ENCODE data around the gene C9orf43.

C9orf43 gene

GRCh38 chr9:113368982-113369854, 41.3 kb upstream of the C9orf43 start:
- no peak for DNase-seq (ENCODE audit: low read depth, low spot score)
- in situ Hi-C loops (cut with HindIII; ENCODE audit: low sequenced_read_pairs): no loop called here
- H3K4me3 ChIP-seq (ENCODE audit: low read depth, low read length): no peak overlapping the region

GRCh38 chr9:113369855-113370140, 40.7 kb upstream of the C9orf43 start:
- no peak for TF ChIP-seq CTCF (IDR thresholded peaks at IDR 0.05; ENCODE audit: low read depth, low read length)
- H3K4me3 ChIP-seq (ENCODE audit: low read depth, low read length): no peak overlapping the region
- DNase-seq (ENCODE audit: low read depth, low spot score): no peak
- in situ Hi-C loops (cut with HindIII; ENCODE audit: low sequenced_read_pairs): no loop called here

More at GRCh38 chr9:113368982-113369854, 41.3 kb upstream of the C9orf43 start:
- no peak for TF ChIP-seq CTCF (IDR thresholded peaks at IDR 0.05; ENCODE audit: low read depth, low read length)

DNA sequence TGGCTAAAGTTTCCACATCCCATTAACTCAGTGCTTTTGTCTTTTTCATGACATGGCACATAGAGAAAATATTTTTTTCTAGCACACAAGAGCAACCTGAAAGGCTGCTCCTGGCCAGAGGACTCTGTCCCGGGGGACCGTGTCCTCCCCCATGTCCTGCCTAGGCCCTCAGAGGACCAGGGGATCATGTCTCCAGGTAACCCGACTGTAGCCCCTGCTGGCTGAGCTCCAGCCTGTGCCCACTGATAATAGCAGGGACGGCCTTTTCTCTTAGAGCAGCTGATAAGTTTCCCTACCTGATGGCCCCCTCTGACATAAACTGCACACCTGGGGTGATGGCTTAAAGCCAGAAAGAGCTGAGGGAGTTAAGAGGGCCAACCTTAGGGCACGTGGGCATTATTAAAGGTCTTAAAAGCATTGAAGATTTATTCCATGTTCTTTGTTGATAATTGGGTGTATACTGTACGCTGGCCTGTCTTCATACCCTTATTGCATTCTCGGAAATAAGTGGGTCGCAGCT, 39.7 kb upstream of the C9orf43 start:
- in situ Hi-C loops (cut with HindIII; ENCODE audit: low sequenced_read_pairs): no loop called here
- no peak for DNase-seq (ENCODE audit: low read depth, low spot score)
- no peak for TF ChIP-seq CTCF (IDR thresholded peaks at IDR 0.05; ENCODE audit: low read depth, low read length)
- no peak overlapping the region for H3K4me3 ChIP-seq (ENCODE audit: low read depth, low read length)

DNA sequence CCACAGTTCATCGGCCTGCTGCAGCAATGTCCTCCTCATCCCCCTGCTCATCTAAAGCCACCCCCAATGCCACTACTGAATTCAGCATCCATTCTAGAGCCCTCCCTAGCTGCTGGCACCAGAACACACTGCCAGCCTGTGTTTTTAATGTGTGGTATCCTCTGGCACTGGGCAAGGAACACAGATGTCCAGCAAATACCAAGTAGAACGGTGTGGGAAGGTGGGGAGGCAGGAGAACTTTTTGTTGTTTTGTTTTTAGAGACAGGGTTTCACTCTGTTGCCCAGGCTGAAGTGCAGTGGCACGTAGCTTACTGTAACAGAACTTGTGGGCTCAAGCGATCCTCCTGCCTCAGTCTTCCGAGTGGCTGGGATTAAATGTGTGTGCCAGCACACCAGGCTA, 38.5 kb upstream of the C9orf43 start:
- in situ Hi-C loops (cut with HindIII; ENCODE audit: low sequenced_read_pairs): no loop called here
- H3K4me3 ChIP-seq (ENCODE audit: low read depth, low read length): no peak overlapping the region
- DNase-seq (ENCODE audit: low read depth, low spot score): no peak
- no peak for TF ChIP-seq CTCF (IDR thresholded peaks at IDR 0.05; ENCODE audit: low read depth, low read length)

- DNase-seq (ENCODE audit: low read depth, low spot score): no peak
- no peak for TF ChIP-seq CTCF (IDR thresholded peaks at IDR 0.05; ENCODE audit: low read depth, low read length)
- no peak overlapping the region for H3K4me3 ChIP-seq (ENCODE audit: low read depth, low read length)
- in situ Hi-C loops (cut with HindIII; ENCODE audit: low sequenced_read_pairs): no loop called here
Observed at GRCh38 chr9:113373256-113373655, 37.3 kb upstream of the C9orf43 start.

DNA sequence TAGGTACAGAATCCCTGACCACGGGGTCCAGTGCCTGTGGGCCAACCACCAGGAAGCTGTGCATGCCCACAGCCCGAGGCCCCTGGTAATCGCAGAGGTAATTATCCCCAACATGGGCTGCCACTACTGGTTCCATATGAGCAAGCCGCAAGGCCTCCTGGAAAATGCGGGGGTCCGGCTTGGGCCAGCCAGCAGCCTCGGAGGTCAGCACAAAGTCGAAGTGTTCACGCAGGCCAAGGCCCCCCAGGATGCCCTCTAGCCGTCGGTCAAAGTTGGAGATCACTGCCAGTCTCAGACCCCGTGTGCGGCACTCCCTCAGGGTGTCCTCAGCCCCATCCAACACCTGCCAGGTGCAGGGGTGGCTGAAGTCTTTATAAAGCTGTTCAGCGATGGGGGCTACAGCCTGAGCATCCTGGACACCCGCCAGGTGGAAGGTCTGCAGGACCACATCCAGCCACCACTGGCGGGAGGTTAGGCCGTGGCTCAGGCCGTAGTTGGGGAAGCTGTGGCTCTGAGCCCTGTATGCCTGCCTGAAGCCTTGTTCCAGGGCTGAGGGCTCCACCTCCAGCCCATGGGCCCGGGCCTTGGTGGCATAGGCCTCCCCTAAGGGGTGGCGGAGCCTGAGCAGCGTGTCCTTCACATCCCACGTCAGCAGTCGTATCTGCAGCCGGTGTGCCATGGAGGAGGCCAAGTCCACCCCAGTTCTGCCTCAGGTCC, 36.7 kb upstream of the C9orf43 start:
- no peak for DNase-seq (ENCODE audit: low read depth, low spot score)
- in situ Hi-C loops (cut with HindIII; ENCODE audit: low sequenced_read_pairs): no loop called here
- no peak for TF ChIP-seq CTCF (IDR thresholded peaks at IDR 0.05; ENCODE audit: low read depth, low read length)
- no peak overlapping the region for H3K4me3 ChIP-seq (ENCODE audit: low read depth, low read length)

Data from astrocyte of the spinal cord (primary cell).